GM12891 (cell line): ENCODE measurements around the gene NACC1.
"Not testable (repeated sequence)": the region's sequence is repeated elsewhere in the genome, so short reads cannot be mapped to it uniquely, and the experiment has no call there.

Experiments used
- DNase-seq: peaks from one replicate; pipeline ENCODE4 v3.0.0; 2011; ENCODE audit warnings: low spot score; ENCODE audit not compliant: insufficient read length
- FAIRE-seq: peaks from 2 replicates; lab custom pipeline; 2011; peaks lifted over from hg19 to GRCh38; lab: Jason Lieb, UNC
- PAX5 ChIP-seq: IDR thresholded peaks from 2 replicates; pipeline ENCODE4 v1.6.1; 2011; ENCODE audit warnings: low read length, moderate library complexity, mild to moderate bottlenecking; ENCODE audit not compliant: insufficient read depth, severe bottlenecking
- POLR2AphosphoS5 ChIP-seq: IDR thresholded peaks from 2 replicates; pipeline ENCODE4 v1.6.1; 2011; ENCODE audit warnings: low read depth, low read length, control low read depth
- TAF1 ChIP-seq: IDR thresholded peaks from 2 replicates; pipeline ENCODE4 v1.6.1; 2011; ENCODE audit warnings: low read depth, low read length, control low read depth

NACC1 gene

GRCh38 chr19:13181747-13182388, 63.8 kb downstream of the NACC1 start:
- DNase-seq (no peak), FAIRE-seq (peak; percentile 92)
- no peak for TF ChIP-seq POLR2AphosphoS5
- TF ChIP-seq TAF1: no peak

- peak; percentile 87 for FAIRE-seq
- DNase-seq: not testable (repeated sequence)
These were observed 66.9 kb downstream of the NACC1 start for GRCh38 chr19:13184926-13185325.

- not testable (repeated sequence) for DNase-seq
These were observed 67.9 kb downstream of the NACC1 start for GRCh38 chr19:13185763-13186657.

GRCh38 chr19:13186688-13187087, 68.6 kb downstream of the NACC1 start:
- not testable (repeated sequence) for FAIRE-seq, DNase-seq

More at GRCh38 chr19:13185763-13186657, 67.9 kb downstream of the NACC1 start:
- FAIRE-seq: not testable (repeated sequence)

- FAIRE-seq (no peak), DNase-seq (no peak)
- TF ChIP-seq PAX5: no peak
These were observed 69.4 kb downstream of the NACC1 start for GRCh38 chr19:13187419-13187818.

GRCh38 chr19:13189600-13189999, 71.5 kb downstream of the NACC1 start:
- no peak for TF ChIP-seq TAF1
- FAIRE-seq (no peak), DNase-seq (no peak)
